Endothelial cell of umbilical vein (primary cell): ENCODE data around the gene WAC. TPM values are rescaled to one million over a fixed set of nuclear protein-coding genes. Genes with fewer than 3 reads are reported as not detected.
A peak's percentile ranks its signal among the peaks of the same experiment; 100 is the strongest.

Experiments used
- BruUV-seq: library from RNA; stranded (reverse); fragments of 400-500 nt; replicated peaks from 2 replicates; lab custom pipeline; 2021; lab: Mats Ljungman, UMichigan
- CTCF ChIA-PET: fragments of 300-600, 350-600 bp; sonication (Branson Sonifier 250); formaldehyde crosslinking; loops from one replicate; lab custom pipeline; 2021; ENCODE audit warnings: antibody characterized with exemption, inconsistent platforms; lab: Charles Lee
- POLR2A ChIA-PET: fragments of 300-600, 350-600 bp; sonication (Branson Sonifier 250); formaldehyde crosslinking; loops from one replicate; lab custom pipeline; 2021; ENCODE audit warnings: antibody characterized with exemption, inconsistent platforms; lab: Charles Lee
- DNase-seq: peaks from one replicate; pipeline ENCODE4 v3.0.0-alpha.2; 2011; ENCODE audit warnings: low read depth, low spot score
- FAIRE-seq: peaks from 2 replicates; lab custom pipeline; 2011; peaks lifted over from hg19 to GRCh38; lab: Jason Lieb, UNC
- H2AFZ ChIP-seq: 2 replicates; pipeline ENCODE4 v1.6.0; 2012; ENCODE audit warnings: low read depth, low read length, control low read depth, inconsistent platforms
- H3K27ac ChIP-seq: 2 replicates; pipeline ENCODE4 v1.5.1; 2011; ENCODE audit warnings: low read depth, mild to moderate bottlenecking, control low read depth, low read length, moderate library complexity; ENCODE audit not compliant: insufficient read depth
- H3K27me3 ChIP-seq, 2 experiments: 2 replicates each; pipeline versions ENCODE4 v1.6.0 to v1.6.1; 2011; ENCODE audit warnings: low read length in 2 of 2, mixed read lengths in 1 of 2; ENCODE audit not compliant: control insufficient read depth in 2 of 2, insufficient read depth in 2 of 2
- H3K36me3 ChIP-seq, 2 experiments: 2 replicates in 1 of 2; 3 replicates in 1 of 2; pipeline ENCODE4 v1.5.1; 2011; ENCODE audit warnings: low read length in 2 of 2, mild to moderate bottlenecking in 1 of 2, moderate library complexity in 1 of 2; ENCODE audit not compliant: control insufficient read depth in 2 of 2, insufficient read depth in 2 of 2; ENCODE audit errors: extremely low read depth in 1 of 2
- H3K4me1 ChIP-seq: 3 replicates; pipeline ENCODE4 v1.5.1; 2011; ENCODE audit warnings: mild to moderate bottlenecking, low read length; ENCODE audit not compliant: control insufficient read depth, insufficient read depth; ENCODE audit errors: extremely low read depth
- H3K4me2 ChIP-seq: 2 replicates; pipeline ENCODE4 v1.6.1; 2011; ENCODE audit warnings: low read length, control low read depth, mixed read lengths; ENCODE audit not compliant: insufficient read depth
- H3K4me3 ChIP-seq, 3 experiments: fragments of 200-600 bp in 1 of 3; sonication (generic), shearing (Covaris generic) in 1 of 3; replicated peaks in 1 of 3; 2 replicates each; pipeline ENCODE4 v1.5.1; 2011 to 2016; ENCODE audit warnings: control low read depth in 3 of 3, low read length in 3 of 3, mild to moderate bottlenecking in 2 of 3, inconsistent platforms in 1 of 3, low read depth in 1 of 3, moderate library complexity in 1 of 3; ENCODE audit not compliant: insufficient read depth in 1 of 3
- H3K79me2 ChIP-seq: 2 replicates; pipeline ENCODE4 v1.6.0; 2012; ENCODE audit warnings: low read length, inconsistent platforms; ENCODE audit not compliant: control insufficient read depth, insufficient read depth
- H3K9ac ChIP-seq: replicated peaks from 2 replicates; pipeline ENCODE3; 2011; ENCODE audit warnings: low read length, control low read depth; ENCODE audit not compliant: insufficient read depth; ENCODE audit errors: extremely low read depth
- H3K9me1 ChIP-seq: replicated peaks from 3 replicates; pipeline ENCODE4 v1.6.0; 2011; ENCODE audit warnings: mild to moderate bottlenecking, low read length; ENCODE audit not compliant: control insufficient read depth, insufficient read depth; ENCODE audit errors: extremely low read depth
- H3K9me3 ChIP-seq: replicated peaks from 2 replicates; pipeline ENCODE4 v1.5.1; 2012; ENCODE audit warnings: low read length, inconsistent platforms; ENCODE audit not compliant: control insufficient read depth, insufficient read depth
- H4K20me1 ChIP-seq: replicated peaks from 2 replicates; pipeline ENCODE3; 2011; ENCODE audit warnings: mild to moderate bottlenecking, low read length; ENCODE audit not compliant: control insufficient read depth, insufficient read depth; ENCODE audit errors: extremely low read depth
- CTCF ChIP-seq, 2 donors: IDR thresholded peaks; 1 replicate in 1 of 2; 2 replicates in 1 of 2; pipeline ENCODE4 v1.5.1; 2011; ENCODE audit warnings: low read length in 2 of 2, mild to moderate bottlenecking in 2 of 2, moderate library complexity in 2 of 2, control low read depth in 1 of 2, inconsistent platforms in 1 of 2, low read depth in 1 of 2; ENCODE audit not compliant: insufficient read depth in 1 of 2; ENCODE audit errors: extremely low read depth in 1 of 2
- EZH2 ChIP-seq: IDR thresholded peaks from 2 replicates; pipeline ENCODE4 v1.6.1; 2012; ENCODE audit warnings: borderline replicate concordance, low read depth, mild to moderate bottlenecking, moderate library complexity, low read length, inconsistent platforms; ENCODE audit not compliant: severe bottlenecking
- FOS ChIP-seq: IDR thresholded peaks from 2 replicates; pipeline ENCODE4 v1.6.1; 2011; ENCODE audit warnings: mild to moderate bottlenecking, low read length, moderate library complexity, borderline replicate concordance; ENCODE audit not compliant: insufficient read depth
- GATA2 ChIP-seq: IDR thresholded peaks from 2 replicates; pipeline ENCODE4 v1.7.0; 2011; ENCODE audit warnings: low read depth, mild to moderate bottlenecking, moderate library complexity, mixed read lengths, low read length; ENCODE audit not compliant: insufficient read length, insufficient read depth
- JUN ChIP-seq: IDR thresholded peaks from 2 replicates; pipeline ENCODE4 v1.6.1; 2011; ENCODE audit warnings: borderline replicate concordance, low read depth; ENCODE audit not compliant: insufficient read length, insufficient read depth
- MAX ChIP-seq: IDR thresholded peaks from 2 replicates; pipeline ENCODE4 v1.6.1; 2011; ENCODE audit not compliant: insufficient read depth, insufficient read length
- MYC ChIP-seq: IDR thresholded peaks from one replicate; pipeline ENCODE4 v1.6.1; 2011; ENCODE audit warnings: mild to moderate bottlenecking, low read depth, low read length
- POLR2AphosphoS5 ChIP-seq: IDR thresholded peaks from 2 replicates; pipeline ENCODE4 v1.6.1; 2012; ENCODE audit warnings: low read depth, mild to moderate bottlenecking, control low read depth, low read length, moderate library complexity; ENCODE audit not compliant: insufficient read depth
- dilution Hi-C: fragments of 300-500 bp; cut with MboI; formaldehyde crosslinking; loops from one replicate; pipeline ENCODE4 v1.15.0; 2019; ENCODE audit warnings: low sequenced_read_pairs; ENCODE audit not compliant: extremely low pct_ligation_motif_present
- intact Hi-C: fragments of 100-400 bp; cut with micrococcal nuclease; formaldehyde crosslinking; loops from one replicate; pipeline ENCODE4 v1.10.0; 2022
- polyA plus RNA-seq, 4 experiments: library from polyadenylated mRNA; depleted of rRNA in 3 of 4; stranded (reverse) in 3 of 4; unstranded in 1 of 4; fragments of >200 nt; gene quantifications; 2 replicates each; pipeline versions ENCODE4 v1.2.1 to v1.2.3, GENCODE V29; 2011 to 2012; ENCODE audit warnings: missing spikeins in 1 of 4
- total RNA-seq: library from RNA; stranded (reverse); gene quantifications from 2 replicates; pipeline ENCODE4 v1.2.3, GENCODE V29; 2021

Gene WAC
- total and polyA plus RNA-seq, 2 donors (not counting 3 experiments of a cell fraction or from before 2014, with no cell fraction given): 49.2 to 101 TPM

- H3K9me3 ChIP-seq: no peaks in the 10 kb centered on the region
- BruUV-seq: no TSS peak
- H3K9ac ChIP-seq: no peak overlapping the region
- H3K9me1 ChIP-seq: peaks cover 4% of the 10 kb centered on the region
- H2AFZ ChIP-seq: no peak overlapping the region
- CTCF ChIA-PET: interaction anchor here (1.6 kb wide), 1 partner anchor 8 kb away, joined by 5 read pairs; no protein-coding TSS in a partner anchor
- H3K4me3 ChIP-seq: no peak overlapping the region
- TF ChIP-seq GATA2 (no peak), FOS (no peak), EZH2 (no peak), MYC (no peak), JUN (no peak), MAX (no peak), POLR2AphosphoS5 (no peak), CTCF (IDR thresholded peaks at IDR 0.05; ENCODE audit: extremely low read depth in 1 of 2, insufficient read depth in 1 of 2, low read depth in 1 of 2, low read length in 2 of 2) (no peak)
- H3K36me3 ChIP-seq: peaks cover 4 to 17% of the 10 kb centered on the region in 2 experiments
- no peak overlapping the region for H3K4me2 ChIP-seq
- H3K79me2 ChIP-seq: peaks cover 98% of the 10 kb centered on the region
- intact Hi-C loops: no loop called here
- H3K27ac ChIP-seq: no peak overlapping the region
- H4K20me1 ChIP-seq: peaks cover 45% of the 10 kb centered on the region
- no peak for FAIRE-seq
- dilution Hi-C loops: no loop called here
- POLR2A ChIA-PET: no interaction called here
- no peaks in the 10 kb centered on the region for H3K4me1 ChIP-seq
- H3K27me3 ChIP-seq: no peaks in the 10 kb centered on the region
- DNase-seq: peak; percentile 4
Measured at GRCh38 chr10:28581916-28582315, 49.0 kb downstream of the WAC start.
